Coronary artery (tissue), 2 donors: ENCODE data around the gene KCTD16.

Experiments
- DNase-seq: peaks from one replicate; pipeline ENCODE4 v3.0.0-alpha.2; 2017; ENCODE audit warnings: low spot score
- H3K27ac ChIP-seq, 2 donors: fragments of 200-600 bp; sonication (generic); one replicate each; pipeline ENCODE4 v1.5.1; 2016 to 2019
- H3K4me3 ChIP-seq: fragments of 200-600 bp; sonication (generic); 2 replicates; pipeline ENCODE4 v1.5.1; 2016; ENCODE audit warnings: mild to moderate bottlenecking, moderate library complexity
- TF ChIP-seq, protein P1 (sequence below): fragments of 200-600 bp; sonication (generic); IDR thresholded peaks from one replicate; pipeline ENCODE4 v1.5.1; 2019; ENCODE audit warnings: antibody characterized with exemption

KCTD16 gene

GRCh38 chr5:144369006-144369405 lies 198.3 kb downstream of the KCTD16 start:
- H3K27ac ChIP-seq, result no peak overlapping the region
- TF ChIP-seq, protein P1, sequence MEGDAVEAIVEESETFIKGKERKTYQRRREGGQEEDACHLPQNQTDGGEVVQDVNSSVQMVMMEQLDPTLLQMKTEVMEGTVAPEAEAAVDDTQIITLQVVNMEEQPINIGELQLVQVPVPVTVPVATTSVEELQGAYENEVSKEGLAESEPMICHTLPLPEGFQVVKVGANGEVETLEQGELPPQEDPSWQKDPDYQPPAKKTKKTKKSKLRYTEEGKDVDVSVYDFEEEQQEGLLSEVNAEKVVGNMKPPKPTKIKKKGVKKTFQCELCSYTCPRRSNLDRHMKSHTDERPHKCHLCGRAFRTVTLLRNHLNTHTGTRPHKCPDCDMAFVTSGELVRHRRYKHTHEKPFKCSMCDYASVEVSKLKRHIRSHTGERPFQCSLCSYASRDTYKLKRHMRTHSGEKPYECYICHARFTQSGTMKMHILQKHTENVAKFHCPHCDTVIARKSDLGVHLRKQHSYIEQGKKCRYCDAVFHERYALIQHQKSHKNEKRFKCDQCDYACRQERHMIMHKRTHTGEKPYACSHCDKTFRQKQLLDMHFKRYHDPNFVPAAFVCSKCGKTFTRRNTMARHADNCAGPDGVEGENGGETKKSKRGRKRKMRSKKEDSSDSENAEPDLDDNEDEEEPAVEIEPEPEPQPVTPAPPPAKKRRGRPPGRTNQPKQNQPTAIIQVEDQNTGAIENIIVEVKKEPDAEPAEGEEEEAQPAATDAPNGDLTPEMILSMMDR, result no peak
- no peak for DNase-seq
- no peak overlapping the region for H3K4me3 ChIP-seq

- TF ChIP-seq, protein P1, result no peak
- no peak for DNase-seq
- Histone ChIP-seq H3K4me3 (no peak overlapping the region), H3K27ac (no peak overlapping the region)
Observed at GRCh38 chr5:144370273-144370672, 199.6 kb downstream of the KCTD16 start.

GRCh38 chr5:144374637-144375036 lies 204.0 kb downstream of the KCTD16 start:
- H3K27ac ChIP-seq, result no peak overlapping the region
- no peak overlapping the region for H3K4me3 ChIP-seq
- DNase-seq, result no peak
- TF ChIP-seq, protein P1, result no peak

DNA sequence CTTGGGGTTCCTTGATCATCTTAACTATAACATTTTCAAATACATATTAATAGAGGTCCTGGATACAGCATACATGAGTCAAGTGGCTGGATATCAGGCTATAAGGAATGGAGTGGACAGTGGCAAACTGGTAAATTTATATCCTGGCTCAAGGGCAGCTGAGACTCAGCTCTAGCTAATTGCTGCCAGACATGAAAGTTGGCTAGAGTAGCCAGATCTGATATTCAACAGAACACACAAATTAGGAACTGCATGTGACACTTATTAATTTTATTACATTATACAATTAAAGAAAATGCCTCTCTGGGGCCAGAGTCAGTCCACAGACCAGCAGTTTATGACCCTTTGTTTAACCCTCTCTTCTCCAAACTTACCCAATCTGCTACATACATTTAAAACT lies 206.5 kb downstream of the KCTD16 start:
- DNase-seq, result no peak
- no peak overlapping the region for H3K4me3 ChIP-seq
- TF ChIP-seq, protein P1, result no peak
- H3K27ac ChIP-seq, result no peak overlapping the region

GRCh38 chr5:144378681-144379080 lies 208.0 kb downstream of the KCTD16 start:
- Histone ChIP-seq H3K27ac (no peak overlapping the region), H3K4me3 (no peak overlapping the region)
- DNase-seq, result no peak
- TF ChIP-seq, protein P1, result no peak

- H3K4me3 ChIP-seq, result no peak overlapping the region
- TF ChIP-seq, protein P1, result no peak
- no peak overlapping the region for H3K27ac ChIP-seq
- DNase-seq, result no peak
Observed at GRCh38 chr5:144385597-144385996, 214.9 kb downstream of the KCTD16 start.

DNA sequence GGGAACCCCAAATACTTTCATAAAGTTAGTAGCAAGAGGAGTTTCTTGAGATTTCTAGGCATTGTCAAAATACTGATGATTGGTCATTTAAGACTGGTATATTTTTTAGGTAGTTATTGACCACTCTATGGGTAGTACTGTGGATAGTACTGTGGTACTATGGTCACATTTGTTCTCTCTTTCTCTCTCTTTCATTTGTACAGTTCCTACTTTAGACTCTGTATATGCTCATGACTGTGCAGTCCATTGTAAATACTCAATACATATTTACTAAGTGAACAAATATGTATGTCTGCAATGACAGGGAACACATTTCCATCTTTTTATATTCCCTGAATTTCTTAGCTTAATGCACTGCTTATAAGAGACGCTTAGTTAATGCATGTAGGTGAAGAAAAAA lies 215.6 kb downstream of the KCTD16 start:
- TF ChIP-seq, protein P1, result no peak
- no peak overlapping the region for H3K27ac ChIP-seq
- DNase-seq, result no peak
- H3K4me3 ChIP-seq, result no peak overlapping the region
